ENCODE data around the gene FOXO1. TPM values are rescaled to one million over a fixed set of nuclear protein-coding genes. Genes with fewer than 3 reads are reported as not detected.

Gene FOXO1
- total RNA-seq, 1 donor from 2014 or later: 38.1 TPM

DNA sequence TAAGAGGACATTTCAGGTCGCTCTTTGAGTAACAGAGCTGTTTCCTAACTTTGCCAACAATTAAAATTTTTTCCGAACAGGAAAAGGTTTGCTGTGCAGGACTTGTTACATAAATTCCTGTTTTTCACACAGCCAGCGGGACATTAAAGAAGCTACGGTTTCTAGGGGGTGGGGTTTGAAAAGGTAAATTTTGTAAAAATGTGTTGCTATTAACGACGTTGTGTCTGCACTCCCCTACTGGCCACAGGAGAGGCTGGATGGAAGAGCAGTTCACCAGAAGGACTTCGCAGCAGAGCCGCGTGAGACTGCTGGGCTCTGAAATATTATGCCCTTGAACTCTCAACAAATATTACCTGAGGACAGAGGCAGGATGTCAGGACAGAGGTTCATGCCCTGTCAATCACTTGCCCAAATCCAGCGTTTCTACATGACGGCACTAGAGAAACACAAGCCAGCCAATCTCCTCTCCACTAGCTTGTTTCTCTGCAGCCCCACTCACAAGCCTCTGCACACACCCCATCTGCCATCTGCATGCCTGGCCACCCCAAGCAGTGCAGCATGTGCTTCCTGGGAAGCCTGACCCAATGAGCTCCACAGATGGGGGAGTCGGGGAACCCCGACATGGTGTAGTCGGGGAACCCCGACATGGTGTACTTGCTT is 102.0 kb downstream of the FOXO1 start:
- intact Hi-C loops (cut with micrococcal nuclease): loop anchor here (2.0 kb wide), 1 partner anchor 22 kb away; no protein-coding TSS in a partner anchor
- Mint-ChIP-seq H3K27me3 (no peaks in the 10 kb centered on the region), H3K4me3 (peak overlapping the region; percentile 19), H3K9me3 (peaks cover 9% of the 10 kb centered on the region), H3K4me1 (peaks cover 55% of the 10 kb centered on the region), H3K36me3 (ENCODE audit: low read depth) (peaks cover 21% of the 10 kb centered on the region), H3K27ac (peak overlapping the region; percentile 67)
- no peak for DNase-seq

DNA sequence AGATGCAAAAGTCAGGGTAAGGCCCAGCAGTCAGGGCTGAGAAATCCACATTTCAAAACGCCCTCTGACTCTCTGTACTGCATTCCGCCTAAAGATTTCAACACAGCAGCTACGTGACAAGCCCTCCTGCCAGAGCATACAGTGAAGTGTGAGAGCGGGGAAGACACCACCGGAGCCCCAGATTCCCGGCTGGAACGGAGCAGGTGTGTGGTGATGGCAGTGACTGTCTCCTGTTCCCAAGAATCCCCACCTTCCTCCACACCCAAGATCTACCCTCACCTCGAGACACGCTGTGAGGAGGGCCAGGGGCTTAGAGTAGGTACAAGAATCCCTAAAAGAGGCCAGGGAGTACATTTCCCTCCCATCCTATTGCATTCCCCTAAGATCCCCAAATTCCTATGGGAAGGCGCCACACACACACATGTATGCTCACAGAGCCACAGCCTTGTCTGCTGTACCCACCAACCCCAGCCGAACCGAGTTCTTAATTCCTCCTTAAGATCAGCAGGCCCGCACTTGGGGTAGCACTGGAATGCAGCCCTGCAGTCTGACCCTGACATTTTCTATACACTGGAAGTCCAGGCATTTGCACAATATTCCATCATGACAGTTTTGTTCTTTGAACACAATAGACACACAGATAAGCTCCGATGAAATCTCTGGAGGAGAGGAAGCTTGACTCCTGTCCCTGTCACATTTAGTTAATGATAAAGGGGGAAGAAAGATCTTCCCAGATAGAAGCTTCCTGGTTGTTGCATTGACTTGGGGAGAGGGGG is 102.9 kb downstream of the FOXO1 start:
- no peak for DNase-seq
- intact Hi-C loops (cut with micrococcal nuclease): loop anchor here (2.0 kb wide), 1 partner anchor 23 kb away; no protein-coding TSS in a partner anchor
- peak overlapping the region; percentile 13 for H3K27ac Mint-ChIP-seq

DNA sequence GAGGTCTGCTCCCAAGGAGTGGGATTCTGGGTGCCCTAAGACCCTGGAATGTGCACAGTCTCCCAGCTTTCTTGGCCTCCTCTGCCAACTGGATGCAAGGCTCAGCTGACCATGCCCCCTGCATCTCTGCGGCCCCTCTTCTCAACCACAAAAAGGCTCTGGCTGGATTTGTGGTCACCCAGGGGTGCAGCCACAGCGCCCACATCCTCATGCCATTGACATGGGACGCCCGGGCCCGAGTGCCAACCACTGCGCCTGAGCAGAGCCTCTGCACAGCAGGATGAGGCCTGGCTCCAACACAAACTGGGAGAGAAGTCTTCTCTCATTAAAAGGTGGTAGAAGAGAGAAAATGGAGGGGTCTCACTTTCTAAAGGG is 103.5 kb downstream of the FOXO1 start:
- H3K9me3 Mint-ChIP-seq: peaks cover 9% of the 10 kb centered on the region
- H3K36me3 Mint-ChIP-seq (ENCODE audit: low read depth): peaks cover 31% of the 10 kb centered on the region
- no peak overlapping the region for H3K4me3 Mint-ChIP-seq
- no peak for DNase-seq
- no peaks in the 10 kb centered on the region for H3K27me3 Mint-ChIP-seq
- intact Hi-C loops (cut with micrococcal nuclease): no loop called here
- H3K4me1 Mint-ChIP-seq: peaks cover 56% of the 10 kb centered on the region
- H3K27ac Mint-ChIP-seq: peak overlapping the region; percentile 13

More for the DNA sequence above, 102.9 kb downstream of the FOXO1 start:
- Mint-ChIP-seq H3K4me1 (peaks cover 60% of the 10 kb centered on the region), H3K36me3 (ENCODE audit: low read depth) (peaks cover 30% of the 10 kb centered on the region), H3K27me3 (no peaks in the 10 kb centered on the region), H3K9me3 (peaks cover 9% of the 10 kb centered on the region), H3K4me3 (no peak overlapping the region)

DNA sequence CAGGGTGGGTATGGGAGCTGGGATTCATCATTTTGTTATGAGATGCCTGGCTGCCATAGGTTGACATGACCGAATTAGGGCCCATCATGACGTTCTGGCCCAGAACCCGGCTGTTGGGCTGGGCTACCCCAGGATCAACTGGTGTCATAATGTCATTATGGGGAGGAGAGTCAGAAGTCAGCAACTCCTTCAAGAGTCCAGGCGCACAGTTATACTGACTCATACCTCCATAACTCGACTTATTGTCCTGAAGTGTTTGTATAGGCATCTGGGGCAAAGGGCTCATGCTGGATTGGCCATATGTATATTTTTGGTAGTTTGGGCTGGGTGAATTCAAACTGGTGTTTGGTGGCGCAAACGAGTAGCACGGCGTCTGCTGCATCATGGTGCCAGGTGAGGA is 106.5 kb downstream of the FOXO1 start:
- intact Hi-C loops (cut with micrococcal nuclease): no loop called here
- no peaks in the 10 kb centered on the region for H3K27me3 Mint-ChIP-seq
- peaks cover 47% of the 10 kb centered on the region for H3K4me1 Mint-ChIP-seq
- DNase-seq: no peak
- H3K4me3 Mint-ChIP-seq: no peak overlapping the region
- peaks cover 48% of the 10 kb centered on the region for H3K36me3 Mint-ChIP-seq (ENCODE audit: low read depth)
- H3K27ac Mint-ChIP-seq: no peak overlapping the region
- H3K9me3 Mint-ChIP-seq: peaks cover 9% of the 10 kb centered on the region

DNA sequence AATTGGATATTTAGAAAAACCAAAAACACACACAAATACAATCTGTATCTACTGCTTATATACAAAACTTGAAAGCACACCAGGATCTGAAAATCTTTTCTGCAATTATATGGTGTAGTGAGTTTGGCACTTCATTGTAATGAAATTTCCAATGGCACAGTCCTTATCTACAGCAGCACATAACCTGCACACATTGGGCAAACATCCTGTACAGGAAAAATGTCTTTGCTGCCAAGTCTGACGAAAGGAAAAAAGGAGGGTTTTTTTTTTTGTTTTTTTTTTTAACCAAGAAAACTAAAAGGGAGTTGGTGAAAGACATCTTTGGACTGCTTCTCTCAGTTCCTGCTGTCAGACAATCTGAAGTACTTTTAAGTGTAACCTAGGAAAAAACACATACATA is 107.8 kb downstream of the FOXO1 start:
- Mint-ChIP-seq H3K9me3 (peaks cover 9% of the 10 kb centered on the region), H3K36me3 (ENCODE audit: low read depth) (peaks cover 50% of the 10 kb centered on the region), H3K4me3 (no peak overlapping the region), H3K27ac (peak overlapping the region; percentile 1), H3K4me1 (peaks cover 36% of the 10 kb centered on the region), H3K27me3 (no peaks in the 10 kb centered on the region)
- intact Hi-C loops (cut with micrococcal nuclease): no loop called here
- DNase-seq: no peak

DNA sequence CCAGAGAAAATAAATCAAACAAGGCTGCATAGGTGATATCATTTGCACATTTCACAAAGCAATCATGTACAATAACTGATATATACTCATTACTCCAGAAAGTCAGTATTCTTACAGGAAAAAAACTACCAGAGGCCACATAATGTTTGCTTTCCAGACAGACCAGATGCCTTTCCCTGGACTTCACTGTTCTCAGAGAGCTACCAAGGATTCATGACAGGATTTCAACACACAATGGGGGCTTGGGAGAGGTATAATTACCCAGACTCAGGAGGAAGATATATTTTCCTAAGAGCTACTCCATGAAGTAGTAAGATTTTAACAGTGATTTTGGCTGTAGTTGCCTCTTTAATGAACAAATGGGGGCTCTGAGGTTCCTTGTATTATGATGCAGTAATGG is 110.0 kb downstream of the FOXO1 start:
- peaks cover 50% of the 10 kb centered on the region for H3K36me3 Mint-ChIP-seq (ENCODE audit: low read depth)
- H3K4me3 Mint-ChIP-seq: no peak overlapping the region
- DNase-seq: no peak
- no peaks in the 10 kb centered on the region for H3K27me3 Mint-ChIP-seq
- intact Hi-C loops (cut with micrococcal nuclease): no loop called here
- no peak overlapping the region for H3K27ac Mint-ChIP-seq
- H3K9me3 Mint-ChIP-seq: peaks cover 9% of the 10 kb centered on the region
- H3K4me1 Mint-ChIP-seq: peaks cover 24% of the 10 kb centered on the region

DNA sequence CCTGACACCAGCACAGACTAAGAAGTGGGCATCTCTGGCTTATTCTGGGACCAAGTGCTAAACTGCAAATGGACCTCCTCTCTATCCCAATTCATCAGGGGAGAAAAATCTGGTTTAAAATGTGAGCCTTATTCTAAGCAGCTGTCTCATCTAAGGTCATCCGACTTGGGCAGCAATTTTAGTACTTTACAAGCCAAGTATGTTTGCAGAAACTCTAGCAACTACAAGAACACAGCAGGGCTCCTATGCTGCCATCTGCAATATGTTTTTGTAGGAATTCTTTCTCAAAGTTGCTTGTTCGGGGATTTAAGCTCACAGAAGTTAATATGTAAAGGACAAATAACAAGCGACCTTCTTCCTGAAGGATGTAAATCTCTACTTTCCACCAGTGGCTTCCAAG is 113.1 kb downstream of the FOXO1 start:
- Mint-ChIP-seq H3K36me3 (ENCODE audit: low read depth) (peaks cover 23% of the 10 kb centered on the region), H3K9me3 (peaks cover 3% of the 10 kb centered on the region), H3K27me3 (no peaks in the 10 kb centered on the region), H3K27ac (no peak overlapping the region), H3K4me1 (peaks cover 5% of the 10 kb centered on the region), H3K4me3 (no peak overlapping the region)
- no peak for DNase-seq
- intact Hi-C loops (cut with micrococcal nuclease): no loop called here

DNA sequence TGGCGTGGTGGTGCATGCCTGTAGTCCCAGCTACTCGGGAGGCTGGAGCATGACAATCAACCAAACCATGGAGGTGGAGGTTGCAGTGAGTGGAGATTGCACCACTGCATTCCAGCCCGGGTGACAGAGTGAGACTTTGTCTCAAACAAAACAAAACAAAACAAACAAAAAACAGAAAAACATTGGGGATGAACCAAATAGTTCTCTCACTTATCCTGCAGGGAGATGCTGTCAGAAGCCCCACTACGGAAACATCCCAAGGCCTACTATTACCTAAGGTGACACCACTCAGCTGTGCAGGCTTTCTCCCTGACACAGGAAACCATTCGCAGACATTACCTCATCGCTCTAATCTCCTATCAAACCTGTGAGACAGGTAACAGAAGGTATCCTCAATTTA is 113.5 kb downstream of the FOXO1 start:
- DNase-seq: no peak
- intact Hi-C loops (cut with micrococcal nuclease): no loop called here
- H3K27me3 Mint-ChIP-seq: no peaks in the 10 kb centered on the region
- H3K4me3 Mint-ChIP-seq: no peak overlapping the region
- H3K36me3 Mint-ChIP-seq (ENCODE audit: low read depth): peaks cover 20% of the 10 kb centered on the region
- H3K4me1 Mint-ChIP-seq: peaks cover 5% of the 10 kb centered on the region
- H3K27ac Mint-ChIP-seq: no peak overlapping the region
- H3K9me3 Mint-ChIP-seq: peaks cover 3% of the 10 kb centered on the region

DNA sequence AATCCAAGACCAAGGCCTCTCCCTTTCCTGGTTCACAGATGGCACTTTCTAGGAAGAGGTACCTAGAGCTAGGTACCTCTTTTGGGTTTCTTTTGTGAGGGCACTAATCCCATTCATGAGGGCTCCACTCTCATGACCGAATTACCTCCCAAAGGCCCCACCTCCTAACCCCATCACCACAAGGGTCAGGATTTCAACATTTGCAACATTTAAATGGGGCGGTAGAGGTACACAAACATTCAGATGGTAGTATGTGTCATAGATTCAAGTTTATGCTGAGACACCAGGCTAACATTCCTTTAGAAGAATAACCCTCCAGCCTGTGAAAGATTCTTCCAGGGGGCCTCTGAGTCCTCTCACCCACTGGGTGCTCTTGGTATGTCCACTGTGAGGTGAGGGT is 116.3 kb downstream of the FOXO1 start:
- Mint-ChIP-seq H3K4me1 (peaks cover 2% of the 10 kb centered on the region), H3K27ac (no peak overlapping the region), H3K36me3 (ENCODE audit: low read depth) (peaks cover 3% of the 10 kb centered on the region), H3K27me3 (no peaks in the 10 kb centered on the region), H3K9me3 (peaks cover 3% of the 10 kb centered on the region), H3K4me3 (no peak overlapping the region)
- intact Hi-C loops (cut with micrococcal nuclease): no loop called here
- DNase-seq: no peak

DNA sequence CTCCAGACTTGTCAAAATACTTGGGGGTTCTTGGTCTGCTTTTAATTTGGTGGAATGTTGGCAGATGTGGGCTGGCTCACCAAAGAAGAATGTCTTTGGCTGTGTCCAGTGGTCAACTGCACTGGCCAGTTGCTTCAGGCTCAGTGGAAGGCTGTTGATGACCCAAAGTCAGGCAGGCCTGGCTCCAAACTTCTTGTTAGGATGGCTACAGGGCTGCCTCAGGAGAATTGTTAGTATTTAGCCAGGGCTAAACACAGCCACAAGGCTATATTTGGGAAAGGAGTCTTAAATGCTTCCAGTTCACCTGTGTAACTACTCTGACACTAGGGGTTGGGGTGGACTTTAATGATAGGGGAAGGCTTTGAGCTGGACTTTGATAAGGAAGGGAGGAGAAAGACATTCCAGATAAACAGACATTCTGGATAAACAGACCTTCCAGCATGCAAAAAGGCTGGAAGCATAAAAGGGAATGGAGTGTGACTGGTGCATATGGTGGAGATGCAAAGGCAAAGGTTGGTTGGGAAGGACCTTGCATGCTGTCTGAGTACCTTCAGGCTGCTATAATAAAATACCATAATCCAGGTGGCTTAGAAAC is 116.8 kb downstream of the FOXO1 start:
- intact Hi-C loops (cut with micrococcal nuclease): no loop called here
- H3K4me1 Mint-ChIP-seq: peaks cover 2% of the 10 kb centered on the region

DNA sequence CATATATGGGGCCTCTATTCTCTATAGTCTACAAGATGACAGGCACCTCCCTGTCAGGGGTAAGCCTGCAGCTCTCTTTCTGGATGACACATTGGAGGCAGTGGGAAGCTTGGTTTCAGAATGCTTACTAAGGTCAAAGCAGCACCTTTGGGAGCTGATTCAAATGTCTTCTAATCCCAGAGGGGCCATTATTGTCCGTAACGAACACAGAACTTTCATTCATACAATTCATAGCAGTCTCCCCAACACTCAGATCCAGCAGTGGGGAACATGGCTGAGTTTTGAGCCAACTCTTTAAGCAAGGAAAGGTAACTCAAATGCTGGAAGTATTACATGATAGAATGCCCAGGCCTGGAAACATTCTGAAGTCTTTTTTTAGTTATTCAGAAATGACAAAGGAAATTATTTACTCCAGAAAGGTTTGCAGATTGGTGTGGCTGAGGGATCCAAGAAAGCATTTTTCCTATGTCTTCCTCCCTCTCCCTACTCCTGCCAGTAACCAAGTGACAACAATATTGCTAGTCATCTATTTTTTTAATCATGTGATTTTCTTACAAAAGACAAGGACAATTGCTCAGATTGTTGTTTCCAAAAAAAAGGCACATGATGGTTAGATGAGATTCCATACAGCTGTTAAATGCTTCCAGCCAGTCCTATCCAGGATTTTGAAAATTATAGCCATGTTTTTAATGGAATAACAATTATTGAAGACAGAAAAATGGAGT is 118.7 kb downstream of the FOXO1 start:
- Mint-ChIP-seq H3K27me3 (no peaks in the 10 kb centered on the region), H3K9me3 (peaks cover 3% of the 10 kb centered on the region), H3K27ac (no peak overlapping the region), H3K4me1 (no peaks in the 10 kb centered on the region), H3K4me3 (no peak overlapping the region), H3K36me3 (ENCODE audit: low read depth) (no peaks in the 10 kb centered on the region)
- intact Hi-C loops (cut with micrococcal nuclease): no loop called here
- DNase-seq: no peak

More for the DNA sequence above, 116.8 kb downstream of the FOXO1 start:
- Mint-ChIP-seq H3K36me3 (ENCODE audit: low read depth) (peaks cover 2% of the 10 kb centered on the region), H3K27me3 (no peaks in the 10 kb centered on the region), H3K4me3 (no peak overlapping the region), H3K27ac (no peak overlapping the region), H3K9me3 (peaks cover 3% of the 10 kb centered on the region)
- DNase-seq: no peak

DNA sequence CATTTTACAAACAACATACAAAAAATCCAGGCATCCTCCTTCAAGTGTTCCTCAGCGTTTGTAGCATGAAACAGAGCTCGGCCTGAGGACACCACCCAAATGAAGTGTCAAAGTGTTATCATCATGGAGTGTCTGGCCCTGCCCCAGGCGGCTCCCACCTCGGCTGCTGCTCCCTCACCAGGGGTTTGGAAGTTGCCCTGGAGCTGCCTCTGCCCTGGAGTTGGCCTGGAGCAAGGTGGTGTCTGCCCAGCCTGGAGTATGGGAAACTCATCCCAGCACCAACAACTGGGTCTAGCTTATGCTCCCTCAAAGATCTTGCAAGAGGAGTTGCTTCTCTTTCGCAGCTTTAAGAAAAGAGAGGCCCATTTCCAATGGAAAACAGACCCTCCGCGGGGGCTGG is 120.4 kb downstream of the FOXO1 start:
- H3K36me3 Mint-ChIP-seq (ENCODE audit: low read depth): no peaks in the 10 kb centered on the region
- H3K4me1 Mint-ChIP-seq: no peaks in the 10 kb centered on the region
- no peak overlapping the region for H3K4me3 Mint-ChIP-seq
- DNase-seq: no peak
- no peak overlapping the region for H3K27ac Mint-ChIP-seq
- no peaks in the 10 kb centered on the region for H3K27me3 Mint-ChIP-seq
- peaks cover 3% of the 10 kb centered on the region for H3K9me3 Mint-ChIP-seq
- intact Hi-C loops (cut with micrococcal nuclease): no loop called here

DNA sequence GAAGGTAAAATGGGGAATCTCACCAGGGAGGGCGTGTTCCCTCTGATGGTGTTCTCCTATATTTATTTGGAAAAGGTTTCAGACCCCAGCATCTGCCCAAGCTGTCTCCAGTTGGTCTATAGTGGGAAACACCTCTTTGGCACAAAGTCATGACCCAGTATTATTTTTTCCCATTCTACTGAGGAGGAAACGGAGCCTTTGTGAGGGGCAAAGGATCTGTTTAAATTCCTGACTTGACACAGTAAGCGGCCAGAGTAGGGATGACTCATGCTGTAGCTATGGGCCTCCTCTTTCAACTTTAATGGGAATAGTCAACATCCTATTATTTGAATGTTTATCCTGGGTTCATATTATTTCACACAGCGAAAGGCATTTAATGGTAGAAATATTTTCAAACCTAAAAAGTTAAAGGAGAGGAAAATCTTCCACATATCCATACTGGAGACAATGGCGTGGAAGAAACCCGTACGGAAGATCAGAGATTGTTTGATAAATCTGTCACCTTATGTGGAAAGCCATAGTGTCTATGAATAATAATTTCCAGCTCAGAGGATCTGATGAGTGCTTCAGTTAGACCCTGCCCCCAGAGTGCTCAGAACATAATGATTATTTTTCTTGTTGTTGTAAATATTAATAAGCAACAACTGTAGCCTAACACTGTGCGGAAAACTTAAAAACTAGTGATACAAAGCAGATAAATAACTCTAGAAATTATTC is 126.0 kb downstream of the FOXO1 start:
- DNase-seq: no peak
- no peak overlapping the region for H3K4me3 Mint-ChIP-seq
- peaks cover 3% of the 10 kb centered on the region for H3K36me3 Mint-ChIP-seq (ENCODE audit: low read depth)
- H3K9me3 Mint-ChIP-seq: no peaks in the 10 kb centered on the region
- intact Hi-C loops (cut with micrococcal nuclease): no loop called here
- H3K27me3 Mint-ChIP-seq: no peaks in the 10 kb centered on the region
- H3K27ac Mint-ChIP-seq: no peak overlapping the region
- H3K4me1 Mint-ChIP-seq: peaks cover 7% of the 10 kb centered on the region

Data from activated CD4-positive, alpha-beta T cell treated with anti-CD3 and anti-CD28 coated beads, Interleukin-2, amount 10 ng/mL, durations not matched to agents 24 days and 14 days (primary cell).